Progenitor cell of endocrine pancreas (in vitro differentiated cells): Measurements from ENCODE around the gene CLEC11A. TPM values are rescaled to one million over a fixed set of nuclear protein-coding genes. Genes with fewer than 3 reads are reported as not detected.
A peak's percentile ranks its signal among the peaks of the same experiment; 100 is the strongest.

Experiments used
- DNase-seq: peaks from one replicate; pipeline ENCODE4 v3.0.0; 2021; ENCODE audit warnings: low spot score; ENCODE audit not compliant: unreplicated experiment
- H3K27ac Mint-ChIP-seq: 2 replicates; pipeline ENCODE4 v1.8.0; 2021; ENCODE audit warnings: mild to moderate bottlenecking, moderate library complexity, mixed read lengths
- H3K27me3 Mint-ChIP-seq: 2 replicates; pipeline ENCODE4 v1.8.0; 2021; ENCODE audit warnings: mixed read lengths
- H3K36me3 Mint-ChIP-seq: 2 replicates; pipeline ENCODE4 v1.8.0; 2022; ENCODE audit warnings: mixed read lengths; ENCODE audit not compliant: insufficient read depth
- H3K4me1 Mint-ChIP-seq: 2 replicates; pipeline ENCODE4 v1.8.0; 2021; ENCODE audit warnings: low read depth, mixed read lengths
- H3K4me3 Mint-ChIP-seq: 2 replicates; pipeline ENCODE4 v1.8.0; 2021; ENCODE audit warnings: low read depth, mild to moderate bottlenecking, moderate library complexity, mixed read lengths
- H3K9me3 Mint-ChIP-seq: 2 replicates; pipeline ENCODE4 v1.8.0; 2021; ENCODE audit warnings: low read depth, mixed read lengths
- total RNA-seq: library from RNA; stranded (reverse); gene quantifications from 2 replicates; pipeline ENCODE4 v1.2.1, GENCODE V29; 2021
- TF ChIP-seq, protein P1 (sequence below): fragments of 200-600 bp; sonication (generic); IDR thresholded peaks from one replicate; pipeline ENCODE4 v1.5.0; 2021; ENCODE audit warnings: antibody characterized with exemption, mild to moderate bottlenecking; ENCODE audit not compliant: unreplicated experiment

CLEC11A gene
- total RNA-seq, 1 donor from 2014 or later: 5.4 TPM

DNA sequence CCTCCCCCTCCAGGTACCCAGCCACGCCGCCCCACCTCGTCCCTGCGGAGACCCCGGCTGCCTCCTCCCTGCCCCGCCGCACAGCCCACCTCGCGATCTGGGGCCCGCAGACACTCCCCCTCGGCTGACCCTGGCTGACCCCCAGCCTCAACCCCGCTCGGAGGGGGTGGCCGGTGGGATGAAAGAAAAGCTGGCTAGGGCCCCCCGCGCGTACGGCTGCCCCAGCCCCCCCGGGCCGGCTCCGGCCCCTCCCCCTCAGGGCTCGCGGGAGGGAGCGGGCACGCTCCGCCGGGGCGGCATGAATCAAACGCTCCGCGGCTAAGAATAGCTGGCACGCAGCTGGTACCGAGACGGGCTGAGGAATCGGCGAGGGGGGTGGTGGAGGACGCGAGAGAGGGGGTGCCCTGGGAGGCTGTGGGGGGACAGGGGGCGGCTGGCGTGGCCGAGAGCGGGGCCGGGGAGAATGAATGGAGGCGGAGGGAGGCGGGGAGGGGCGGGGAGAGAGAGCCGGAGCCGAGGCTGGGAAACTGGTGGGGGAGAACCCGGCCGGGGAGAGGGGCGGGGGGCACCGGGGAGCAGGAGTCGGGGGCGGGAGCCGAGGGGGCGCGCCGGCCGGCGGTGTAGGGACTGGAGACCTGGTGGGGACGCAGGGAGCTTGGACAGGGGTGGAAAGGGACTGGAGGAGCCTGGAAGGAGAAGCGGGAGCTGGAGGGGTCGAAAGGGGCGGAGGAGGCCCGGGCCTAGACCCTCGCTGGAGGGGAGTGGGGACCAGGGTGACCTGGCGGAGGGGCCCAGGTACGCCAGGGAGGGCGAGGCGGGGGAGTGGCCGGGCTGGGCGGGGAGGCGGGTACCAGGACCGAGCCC, 4.7 kb upstream of the CLEC11A start:
- TF ChIP-seq, protein P1, sequence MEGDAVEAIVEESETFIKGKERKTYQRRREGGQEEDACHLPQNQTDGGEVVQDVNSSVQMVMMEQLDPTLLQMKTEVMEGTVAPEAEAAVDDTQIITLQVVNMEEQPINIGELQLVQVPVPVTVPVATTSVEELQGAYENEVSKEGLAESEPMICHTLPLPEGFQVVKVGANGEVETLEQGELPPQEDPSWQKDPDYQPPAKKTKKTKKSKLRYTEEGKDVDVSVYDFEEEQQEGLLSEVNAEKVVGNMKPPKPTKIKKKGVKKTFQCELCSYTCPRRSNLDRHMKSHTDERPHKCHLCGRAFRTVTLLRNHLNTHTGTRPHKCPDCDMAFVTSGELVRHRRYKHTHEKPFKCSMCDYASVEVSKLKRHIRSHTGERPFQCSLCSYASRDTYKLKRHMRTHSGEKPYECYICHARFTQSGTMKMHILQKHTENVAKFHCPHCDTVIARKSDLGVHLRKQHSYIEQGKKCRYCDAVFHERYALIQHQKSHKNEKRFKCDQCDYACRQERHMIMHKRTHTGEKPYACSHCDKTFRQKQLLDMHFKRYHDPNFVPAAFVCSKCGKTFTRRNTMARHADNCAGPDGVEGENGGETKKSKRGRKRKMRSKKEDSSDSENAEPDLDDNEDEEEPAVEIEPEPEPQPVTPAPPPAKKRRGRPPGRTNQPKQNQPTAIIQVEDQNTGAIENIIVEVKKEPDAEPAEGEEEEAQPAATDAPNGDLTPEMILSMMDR: no peak
- no peak for DNase-seq
- Mint-ChIP-seq H3K9me3 (no peaks in the 10 kb centered on the region), H3K36me3 (no peaks in the 10 kb centered on the region), H3K27me3 (peaks cover 74% of the 10 kb centered on the region), H3K27ac (no peak overlapping the region), H3K4me1 (peaks cover 4% of the 10 kb centered on the region), H3K4me3 (peak overlapping the region; percentile 38)

DNA sequence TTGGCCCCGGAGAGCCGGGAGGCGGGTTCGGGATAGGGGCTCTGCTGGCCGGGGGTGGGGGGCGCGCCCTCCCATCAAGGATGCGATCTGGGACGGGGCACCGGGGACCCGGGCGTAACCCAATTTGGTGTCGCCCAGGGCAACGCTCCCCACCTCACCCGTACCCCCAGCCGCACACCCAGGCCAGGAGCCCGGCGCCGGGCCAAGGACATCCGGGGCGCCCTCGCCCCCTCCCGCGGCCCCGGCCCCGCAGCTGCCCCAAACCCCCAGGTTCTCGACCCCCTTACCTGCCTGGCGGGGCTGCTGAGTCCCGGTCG, 4.1 kb upstream of the CLEC11A start:
- Mint-ChIP-seq H3K4me3 (no peak overlapping the region), H3K27me3 (peaks cover 74% of the 10 kb centered on the region)

DNA sequence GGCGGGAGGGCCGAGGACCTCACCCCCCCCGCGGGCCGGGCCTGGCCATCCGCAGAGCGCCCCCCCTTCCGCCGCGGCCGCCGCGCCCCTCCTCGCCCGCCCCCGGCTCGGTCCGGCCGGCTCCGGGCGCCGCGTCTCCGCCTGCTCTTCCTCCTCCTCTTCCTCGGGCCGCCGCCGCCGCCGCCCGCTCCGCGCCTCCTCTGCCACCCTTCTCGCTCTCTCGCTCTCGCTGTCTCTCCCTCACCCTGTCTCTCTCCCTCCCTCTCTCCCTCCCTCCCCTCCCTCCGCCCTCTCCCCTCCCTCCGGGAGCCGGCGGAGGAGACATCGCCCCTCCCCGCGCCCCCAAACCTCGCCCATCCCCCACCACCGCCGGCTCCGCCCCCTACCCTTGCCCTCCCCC, 3.6 kb upstream of the CLEC11A start, which contains the start of gene SHANK1:
SHANK1 (minus strand) TSS at position 237 of the 400 bp plus-strand sequence. CDS start 2,883 bp downstream, outside the sequence.
- TF ChIP-seq, protein P1: no peak
- no peak for DNase-seq
- H3K9me3 Mint-ChIP-seq: no peaks in the 10 kb centered on the region
- H3K4me1 Mint-ChIP-seq: peaks cover 4% of the 10 kb centered on the region
- peak within 1 kb of the TSS; percentile 38 for H3K4me3 Mint-ChIP-seq
- H3K27me3 Mint-ChIP-seq: peaks cover 69% of the 10 kb centered on the region
- H3K36me3 Mint-ChIP-seq: no peaks in the 10 kb centered on the region
- H3K27ac Mint-ChIP-seq: no peak within 1 kb of the TSS

More for the DNA sequence above, 4.1 kb upstream of the CLEC11A start:
- TF ChIP-seq, protein P1: no peak
- Mint-ChIP-seq H3K4me1 (peaks cover 4% of the 10 kb centered on the region), H3K36me3 (no peaks in the 10 kb centered on the region), H3K9me3 (no peaks in the 10 kb centered on the region), H3K27ac (no peak overlapping the region)
- DNase-seq: no peak

DNA sequence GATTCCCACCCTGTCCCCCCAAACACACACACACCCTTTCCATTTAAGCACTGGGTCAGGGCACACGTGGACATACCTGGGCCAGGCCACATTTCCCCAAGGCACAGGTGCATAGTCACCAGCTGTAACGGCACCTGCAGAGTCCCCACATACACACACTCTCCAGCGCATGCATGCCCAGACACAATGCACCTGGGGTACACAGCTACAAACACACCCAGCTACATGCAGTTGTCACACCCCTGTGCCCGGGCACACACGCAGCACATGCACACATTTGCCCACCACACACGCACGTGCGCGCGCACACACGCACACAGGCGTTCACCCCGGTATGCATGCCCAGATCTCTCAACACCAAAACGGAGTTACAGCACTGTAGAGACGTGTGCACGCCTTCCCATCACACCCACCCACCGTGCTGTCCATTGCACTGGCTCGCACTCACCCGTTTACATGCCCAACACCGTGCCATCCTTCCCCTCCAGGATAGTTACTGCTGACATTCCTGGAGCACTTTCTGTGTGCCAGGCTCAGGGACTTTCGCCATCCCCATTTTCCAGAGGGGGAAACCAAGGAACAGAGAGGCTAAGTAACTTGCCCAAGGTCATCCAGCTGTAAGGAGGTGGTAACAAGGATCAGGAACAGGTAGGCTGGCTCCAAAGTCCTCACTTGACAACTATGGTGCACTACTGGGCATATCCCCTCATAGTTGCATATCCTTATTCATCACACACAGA, 2.8 kb upstream of the CLEC11A start:
- no peak for DNase-seq
- H3K4me1 Mint-ChIP-seq: peaks cover 4% of the 10 kb centered on the region
- peak overlapping the region; percentile 16 for H3K4me3 Mint-ChIP-seq
- H3K27me3 Mint-ChIP-seq: peaks cover 61% of the 10 kb centered on the region
- TF ChIP-seq, protein P1: no peak
- no peak overlapping the region for H3K27ac Mint-ChIP-seq
- H3K36me3 Mint-ChIP-seq: no peaks in the 10 kb centered on the region
- no peaks in the 10 kb centered on the region for H3K9me3 Mint-ChIP-seq

DNA sequence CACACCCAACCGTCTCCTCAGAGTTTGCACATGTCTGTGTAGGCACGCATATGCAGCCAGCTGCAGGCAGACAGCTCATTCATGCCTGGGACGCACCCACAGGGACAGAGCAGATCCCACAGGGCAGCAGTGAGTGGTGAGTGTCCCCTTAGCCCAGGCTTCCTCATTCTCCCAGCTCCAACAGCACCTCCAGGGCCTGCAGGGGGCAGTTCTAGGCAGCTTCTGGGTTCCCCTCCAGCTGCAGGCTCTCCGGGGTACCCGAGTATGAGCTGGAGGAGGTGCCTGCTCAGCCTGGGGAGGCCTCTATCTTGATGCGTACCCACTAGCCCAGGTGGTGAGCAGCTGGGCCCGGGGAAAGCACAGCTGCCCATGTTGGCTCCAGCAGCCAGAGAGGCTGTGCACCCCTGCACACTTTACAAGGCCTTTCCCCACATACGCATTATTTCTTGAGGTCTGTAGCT, 2.2 kb upstream of the CLEC11A start:
- Mint-ChIP-seq H3K9me3 (no peaks in the 10 kb centered on the region), H3K36me3 (no peaks in the 10 kb centered on the region), H3K4me1 (peaks cover 6% of the 10 kb centered on the region), H3K27me3 (peaks cover 55% of the 10 kb centered on the region), H3K4me3 (no peak overlapping the region), H3K27ac (no peak overlapping the region)
- TF ChIP-seq, protein P1: no peak
- no peak for DNase-seq
